HG03175 (cell line): ENCODE measurements around the gene MYRIP.
"Not testable (repeated sequence)": the region's sequence is repeated elsewhere in the genome, so short reads cannot be mapped to it uniquely, and the experiment has no call there.

Experiments
- ATAC-seq: cut with Tn5 transposase; IDR thresholded peaks from one replicate; pipeline ENCODE4 v1.9.1; 2021; ENCODE audit warnings: mild to moderate bottlenecking, moderate library complexity; ENCODE audit not compliant: unreplicated experiment

The MYRIP gene

GRCh38 chr3:40116478-40117177 is 307.2 kb downstream of the MYRIP start:
- ATAC-seq = no peak

GRCh38 chr3:40118091-40118490 is 308.7 kb downstream of the MYRIP start:
- ATAC-seq = no peak

- ATAC-seq = no peak
Observed at GRCh38 chr3:40120067-40120692, 310.8 kb downstream of the MYRIP start.

GRCh38 chr3:40120806-40121205 is 311.4 kb downstream of the MYRIP start:
- peak; percentile 45 for ATAC-seq

- ATAC-seq = no peak
Observed at GRCh38 chr3:40124918-40125317, 315.5 kb downstream of the MYRIP start.

GRCh38 chr3:40128166-40128565 is 318.8 kb downstream of the MYRIP start:
- ATAC-seq = no peak

- no peak for ATAC-seq
Observed at GRCh38 chr3:40129510-40129909, 320.1 kb downstream of the MYRIP start.

- no peak for ATAC-seq
Observed at GRCh38 chr3:40129981-40130380, 320.6 kb downstream of the MYRIP start.

GRCh38 chr3:40130721-40131120 is 321.3 kb downstream of the MYRIP start:
- no peak for ATAC-seq

- ATAC-seq = not testable (repeated sequence)
Observed at GRCh38 chr3:40133886-40134575, 324.6 kb downstream of the MYRIP start.

GRCh38 chr3:40137591-40138295 is 328.3 kb downstream of the MYRIP start:
- ATAC-seq = no peak

- ATAC-seq = no peak
Observed at GRCh38 chr3:40143283-40144090, 334.1 kb downstream of the MYRIP start.

GRCh38 chr3:40148827-40149226 is 339.4 kb downstream of the MYRIP start:
- ATAC-seq = no peak

GRCh38 chr3:40152482-40153133 is 343.2 kb downstream of the MYRIP start:
- no peak for ATAC-seq

- ATAC-seq = no peak
Observed at GRCh38 chr3:40160933-40161332, 351.5 kb downstream of the MYRIP start.

- no peak for ATAC-seq
Observed at GRCh38 chr3:40162616-40163015, 353.2 kb downstream of the MYRIP start.

GRCh38 chr3:40166997-40167396 is 357.6 kb downstream of the MYRIP start:
- ATAC-seq = no peak

- ATAC-seq = no peak
Observed at GRCh38 chr3:40167958-40168357, 358.5 kb downstream of the MYRIP start.

GRCh38 chr3:40169983-40170382 is 360.6 kb downstream of the MYRIP start:
- ATAC-seq = peak; percentile 40

GRCh38 chr3:40170395-40170794 is 361.0 kb downstream of the MYRIP start:
- ATAC-seq = peak; percentile 98
